Occipital lobe (tissue), 2 donors: Measurements from ENCODE around the gene AREG. TPM values are rescaled to one million over a fixed set of nuclear protein-coding genes. Genes with fewer than 3 reads are reported as not detected.

Source experiments
- DNase-seq: peaks from one replicate; lab custom pipeline; 2025; lab: John Stamatoyannopoulos, UW
- total RNA-seq: library from RNA; depleted of rRNA; stranded (reverse); fragments of >200 nt; gene quantifications from one replicate; pipeline ENCODE4 v1.2.3, GENCODE V29; 2014

AREG gene
- total RNA-seq, 1 donor from 2014 or later, result not detected

- DNase-seq, result no peak
Measured at GRCh38 chr4:74504212-74504611, 59.3 kb downstream of the AREG start.

Other genes with a start within 250 kb of the AREG start
- not detected for gene EPGN, start 136.7 kb upstream of the AREG start, total RNA-seq
- gene EREG, start 80.0 kb upstream of the AREG start, total RNA-seq, result under 0.01 TPM